WTC11 (cell line): ENCODE data around the gene PIAS2. TPM values are rescaled to one million over a fixed set of nuclear protein-coding genes. Genes with fewer than 3 reads are reported as not detected.

Experiments used
- ATAC-seq: fragments of 200-7000 bp; cut with Tn5 transposase; 2 replicates; pipeline ENCODE4 v1.10.0; 2021; ENCODE audit warnings: mild to moderate bottlenecking, moderate library complexity
- CTCF ChIA-PET: fragments of 300-600 bp; sonication (Branson Sonifier 250); formaldehyde crosslinking; loops from one replicate; lab custom pipeline; 2021; ENCODE audit warnings: antibody characterized with exemption; lab: Charles Lee
- POLR2A ChIA-PET: fragments of 350-600 bp; sonication (Branson Sonifier 250); formaldehyde crosslinking; loops from one replicate; lab custom pipeline; 2021; ENCODE audit warnings: antibody characterized with exemption; lab: Charles Lee
- DNase-seq: peaks from one replicate; pipeline ENCODE4 v3.0.0; 2021; ENCODE audit warnings: low spot score
- H3K27ac Mint-ChIP-seq: 2 replicates; pipeline ENCODE4 v1.8.0; 2021; ENCODE audit warnings: mixed read lengths
- H3K27me3 Mint-ChIP-seq: 2 replicates; pipeline ENCODE4 v1.8.0; 2021; ENCODE audit warnings: low read depth, mild to moderate bottlenecking, moderate library complexity, mixed read lengths
- H3K36me3 Mint-ChIP-seq: 2 replicates; pipeline ENCODE4 v1.8.0; 2021; ENCODE audit warnings: mixed read lengths
- H3K4me1 Mint-ChIP-seq: 2 replicates; pipeline ENCODE4 v1.8.0; 2022; ENCODE audit warnings: mixed read lengths
- H3K4me3 Mint-ChIP-seq: 2 replicates; pipeline ENCODE4 v1.8.0; 2021; ENCODE audit warnings: mild to moderate bottlenecking, moderate library complexity, mixed read lengths
- H3K9me3 Mint-ChIP-seq: 2 replicates; pipeline ENCODE4 v1.8.0; 2021; ENCODE audit warnings: mixed read lengths
- ETV6 ChIP-seq: sonication (generic); formaldehyde crosslinking; IDR thresholded peaks from 2 replicates; pipeline ENCODE4 v1.8.1; 2022; ENCODE audit warnings: mild to moderate bottlenecking, missing genetic modification reagents
- GABPB1 ChIP-seq: sonication (generic); formaldehyde crosslinking; IDR thresholded peaks from 2 replicates; pipeline ENCODE4 v1.8.1; 2023; ENCODE audit warnings: mild to moderate bottlenecking, missing genetic modification reagents
- JAZF1 ChIP-seq: fragments of 250-450 bp; sonication (Bioruptor Pico); IDR thresholded peaks from 2 replicates; pipeline ENCODE4 v1.9.0; 2021; ENCODE audit warnings: moderate library complexity, mild to moderate bottlenecking, inconsistent platforms
- RORB ChIP-seq: fragments of 250-450 bp; sonication (Bioruptor Pico); IDR thresholded peaks from 2 replicates; pipeline ENCODE4 v1.9.0; 2021; ENCODE audit warnings: mild to moderate bottlenecking
- ZNF219 ChIP-seq: sonication (generic); formaldehyde crosslinking; IDR thresholded peaks from 2 replicates; pipeline ENCODE4 v1.8.0; 2023; ENCODE audit warnings: missing genetic modification reagents, mild to moderate bottlenecking, borderline replicate concordance
- total RNA-seq: library from RNA; stranded (reverse); gene quantifications from 3 replicates; pipeline ENCODE4 v1.2.3, GENCODE V29; 2021
- TF ChIP-seq, protein P1 (sequence below): sonication (generic); formaldehyde crosslinking; IDR thresholded peaks from 2 replicates; pipeline ENCODE4 v1.8.1; 2023; ENCODE audit warnings: mild to moderate bottlenecking, missing genetic modification reagents
- TF ChIP-seq, protein P2 (sequence below): sonication (generic); formaldehyde crosslinking; IDR thresholded peaks from 2 replicates; pipeline ENCODE4 v1.8.1; 2023; ENCODE audit warnings: mild to moderate bottlenecking, missing genetic modification reagents, moderate library complexity
- TF ChIP-seq, protein P3 (sequence below): sonication (generic); formaldehyde crosslinking; conservative IDR thresholded peaks from 2 replicates; pipeline ENCODE4 v1.8.1; 2023; ENCODE audit warnings: mild to moderate bottlenecking, low read depth, missing genetic modification reagents, moderate library complexity
- TF ChIP-seq, protein P4 (sequence below): sonication (generic); formaldehyde crosslinking; IDR thresholded peaks from 2 replicates; pipeline ENCODE4 v1.8.1; 2023; ENCODE audit warnings: mild to moderate bottlenecking, missing genetic modification reagents
- TF ChIP-seq, protein P5 (sequence below): sonication (generic); formaldehyde crosslinking; IDR thresholded peaks from 2 replicates; pipeline ENCODE4 v1.8.0; 2022; ENCODE audit warnings: mild to moderate bottlenecking, missing genetic modification reagents
- TF ChIP-seq, protein P6 (sequence below): sonication (generic); formaldehyde crosslinking; IDR thresholded peaks from 2 replicates; pipeline ENCODE4 v1.8.0; 2023; ENCODE audit warnings: mild to moderate bottlenecking, missing genetic modification reagents

The PIAS2 gene
- total RNA-seq, 1 experiment from 2014 or later = 50.7 TPM

DNA sequence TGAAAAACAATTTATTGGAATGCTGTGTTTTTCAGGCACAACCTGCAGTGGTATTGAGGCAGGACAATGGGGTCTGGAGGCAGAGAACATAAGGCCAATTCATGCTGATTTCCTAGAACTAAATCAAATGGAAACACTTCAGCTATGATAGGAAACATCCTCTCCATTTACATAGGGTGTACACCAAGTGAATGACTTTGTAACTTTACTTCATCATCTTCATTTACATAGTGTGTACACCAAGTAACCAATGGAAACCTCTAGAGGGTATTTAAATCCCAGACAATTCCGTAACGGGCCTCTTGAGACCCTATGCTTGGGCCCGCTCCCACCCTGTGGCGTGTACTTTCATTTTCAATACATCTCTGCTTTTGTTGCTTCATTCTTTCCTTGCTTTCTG is 128.2 kb downstream of the PIAS2 start:
- DNase-seq = no peak
- Mint-ChIP-seq H3K4me1 (peaks cover 11% of the 10 kb centered on the region), H3K4me3 (no peak overlapping the region), H3K27me3 (no peaks in the 10 kb centered on the region), H3K9me3 (peaks cover 22% of the 10 kb centered on the region), H3K27ac (no peak overlapping the region), H3K36me3 (peaks cover 17% of the 10 kb centered on the region)
- ChIA-PET POLR2A (no interaction called here), CTCF (no interaction called here)
- TF ChIP-seq, protein P1, sequence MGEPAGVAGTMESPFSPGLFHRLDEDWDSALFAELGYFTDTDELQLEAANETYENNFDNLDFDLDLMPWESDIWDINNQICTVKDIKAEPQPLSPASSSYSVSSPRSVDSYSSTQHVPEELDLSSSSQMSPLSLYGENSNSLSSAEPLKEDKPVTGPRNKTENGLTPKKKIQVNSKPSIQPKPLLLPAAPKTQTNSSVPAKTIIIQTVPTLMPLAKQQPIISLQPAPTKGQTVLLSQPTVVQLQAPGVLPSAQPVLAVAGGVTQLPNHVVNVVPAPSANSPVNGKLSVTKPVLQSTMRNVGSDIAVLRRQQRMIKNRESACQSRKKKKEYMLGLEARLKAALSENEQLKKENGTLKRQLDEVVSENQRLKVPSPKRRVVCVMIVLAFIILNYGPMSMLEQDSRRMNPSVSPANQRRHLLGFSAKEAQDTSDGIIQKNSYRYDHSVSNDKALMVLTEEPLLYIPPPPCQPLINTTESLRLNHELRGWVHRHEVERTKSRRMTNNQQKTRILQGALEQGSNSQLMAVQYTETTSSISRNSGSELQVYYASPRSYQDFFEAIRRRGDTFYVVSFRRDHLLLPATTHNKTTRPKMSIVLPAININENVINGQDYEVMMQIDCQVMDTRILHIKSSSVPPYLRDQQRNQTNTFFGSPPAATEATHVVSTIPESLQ (CRISPR knock-in tag) = no peak
- TF ChIP-seq, protein P2, sequence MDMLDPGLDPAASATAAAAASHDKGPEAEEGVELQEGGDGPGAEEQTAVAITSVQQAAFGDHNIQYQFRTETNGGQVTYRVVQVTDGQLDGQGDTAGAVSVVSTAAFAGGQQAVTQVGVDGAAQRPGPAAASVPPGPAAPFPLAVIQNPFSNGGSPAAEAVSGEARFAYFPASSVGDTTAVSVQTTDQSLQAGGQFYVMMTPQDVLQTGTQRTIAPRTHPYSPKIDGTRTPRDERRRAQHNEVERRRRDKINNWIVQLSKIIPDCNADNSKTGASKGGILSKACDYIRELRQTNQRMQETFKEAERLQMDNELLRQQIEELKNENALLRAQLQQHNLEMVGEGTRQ (CRISPR knock-in tag) = no peak
- no peak for ATAC-seq

DNA sequence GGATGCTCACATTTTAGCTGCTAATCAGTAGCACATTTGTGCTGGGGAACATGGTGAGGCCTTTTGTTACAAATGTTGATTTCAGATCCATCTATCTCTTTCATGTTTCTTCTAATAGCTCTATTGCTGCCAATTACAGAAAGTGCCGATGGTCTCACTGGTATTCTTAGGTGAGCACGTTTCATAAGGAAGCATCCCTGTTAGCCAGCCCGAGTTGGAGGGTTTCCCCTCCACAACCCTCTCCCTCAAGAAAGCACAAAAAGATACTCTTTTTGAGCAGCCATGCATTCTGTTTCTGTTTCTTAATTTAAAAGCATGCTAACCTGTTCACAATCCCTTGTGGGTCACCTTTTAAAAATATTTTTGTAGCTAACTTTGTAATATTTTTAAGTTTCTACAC is 129.6 kb downstream of the PIAS2 start:
- ATAC-seq (no peak), DNase-seq (no peak)
- no peak overlapping the region for H3K27ac Mint-ChIP-seq
- H3K27me3 Mint-ChIP-seq = no peaks in the 10 kb centered on the region
- POLR2A ChIA-PET = no interaction called here
- CTCF ChIA-PET = no interaction called here
- no peak overlapping the region for H3K4me3 Mint-ChIP-seq
- peaks cover 28% of the 10 kb centered on the region for H3K9me3 Mint-ChIP-seq
- H3K4me1 Mint-ChIP-seq = 0 out of 2 replicates have a peak, but pooled peaks cover 3% of the 10 kb centered on the region
- TF ChIP-seq GABPB1 (no peak), ETV6 (CRISPR knock-in tag) (no peak), ZNF219 (CRISPR knock-in tag) (no peak), RORB (CRISPR knock-in tag) (no peak), JAZF1 (CRISPR knock-in tag) (no peak)
- TF ChIP-seq, protein P3, sequence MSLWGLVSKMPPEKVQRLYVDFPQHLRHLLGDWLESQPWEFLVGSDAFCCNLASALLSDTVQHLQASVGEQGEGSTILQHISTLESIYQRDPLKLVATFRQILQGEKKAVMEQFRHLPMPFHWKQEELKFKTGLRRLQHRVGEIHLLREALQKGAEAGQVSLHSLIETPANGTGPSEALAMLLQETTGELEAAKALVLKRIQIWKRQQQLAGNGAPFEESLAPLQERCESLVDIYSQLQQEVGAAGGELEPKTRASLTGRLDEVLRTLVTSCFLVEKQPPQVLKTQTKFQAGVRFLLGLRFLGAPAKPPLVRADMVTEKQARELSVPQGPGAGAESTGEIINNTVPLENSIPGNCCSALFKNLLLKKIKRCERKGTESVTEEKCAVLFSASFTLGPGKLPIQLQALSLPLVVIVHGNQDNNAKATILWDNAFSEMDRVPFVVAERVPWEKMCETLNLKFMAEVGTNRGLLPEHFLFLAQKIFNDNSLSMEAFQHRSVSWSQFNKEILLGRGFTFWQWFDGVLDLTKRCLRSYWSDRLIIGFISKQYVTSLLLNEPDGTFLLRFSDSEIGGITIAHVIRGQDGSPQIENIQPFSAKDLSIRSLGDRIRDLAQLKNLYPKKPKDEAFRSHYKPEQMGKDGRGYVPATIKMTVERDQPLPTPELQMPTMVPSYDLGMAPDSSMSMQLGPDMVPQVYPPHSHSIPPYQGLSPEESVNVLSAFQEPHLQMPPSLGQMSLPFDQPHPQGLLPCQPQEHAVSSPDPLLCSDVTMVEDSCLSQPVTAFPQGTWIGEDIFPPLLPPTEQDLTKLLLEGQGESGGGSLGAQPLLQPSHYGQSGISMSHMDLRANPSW (CRISPR knock-in tag) = no peak
- TF ChIP-seq, protein P4, sequence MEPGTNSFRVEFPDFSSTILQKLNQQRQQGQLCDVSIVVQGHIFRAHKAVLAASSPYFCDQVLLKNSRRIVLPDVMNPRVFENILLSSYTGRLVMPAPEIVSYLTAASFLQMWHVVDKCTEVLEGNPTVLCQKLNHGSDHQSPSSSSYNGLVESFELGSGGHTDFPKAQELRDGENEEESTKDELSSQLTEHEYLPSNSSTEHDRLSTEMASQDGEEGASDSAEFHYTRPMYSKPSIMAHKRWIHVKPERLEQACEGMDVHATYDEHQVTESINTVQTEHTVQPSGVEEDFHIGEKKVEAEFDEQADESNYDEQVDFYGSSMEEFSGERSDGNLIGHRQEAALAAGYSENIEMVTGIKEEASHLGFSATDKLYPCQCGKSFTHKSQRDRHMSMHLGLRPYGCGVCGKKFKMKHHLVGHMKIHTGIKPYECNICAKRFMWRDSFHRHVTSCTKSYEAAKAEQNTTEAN (CRISPR knock-in tag) = no peak
- H3K36me3 Mint-ChIP-seq = peaks cover 17% of the 10 kb centered on the region

DNA sequence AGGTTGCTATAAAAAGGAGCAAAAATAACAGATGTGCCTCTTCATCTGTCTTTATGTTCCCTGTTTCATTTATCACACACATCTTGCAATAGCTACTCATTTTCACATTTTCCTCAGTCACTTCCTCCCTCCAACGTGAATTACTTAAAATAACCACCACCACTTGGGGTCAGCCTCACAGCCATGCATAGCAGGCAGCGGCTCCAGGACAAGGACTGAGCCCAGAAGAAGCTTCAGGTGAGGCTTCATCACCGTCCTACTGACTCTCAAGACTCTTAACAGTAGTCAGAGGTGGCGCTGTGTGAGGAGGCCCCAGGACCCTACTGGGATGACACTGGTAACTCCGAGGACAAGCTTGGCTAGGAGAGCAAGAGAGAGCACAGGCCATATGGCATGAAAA is 144.9 kb downstream of the PIAS2 start:
- no peak for DNase-seq
- Mint-ChIP-seq H3K9me3 (peaks cover 5% of the 10 kb centered on the region), H3K4me3 (no peak overlapping the region)
- TF ChIP-seq, protein P5, sequence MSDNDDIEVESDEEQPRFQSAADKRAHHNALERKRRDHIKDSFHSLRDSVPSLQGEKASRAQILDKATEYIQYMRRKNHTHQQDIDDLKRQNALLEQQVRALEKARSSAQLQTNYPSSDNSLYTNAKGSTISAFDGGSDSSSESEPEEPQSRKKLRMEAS (CRISPR knock-in tag) = no peak
- TF ChIP-seq, protein P6, sequence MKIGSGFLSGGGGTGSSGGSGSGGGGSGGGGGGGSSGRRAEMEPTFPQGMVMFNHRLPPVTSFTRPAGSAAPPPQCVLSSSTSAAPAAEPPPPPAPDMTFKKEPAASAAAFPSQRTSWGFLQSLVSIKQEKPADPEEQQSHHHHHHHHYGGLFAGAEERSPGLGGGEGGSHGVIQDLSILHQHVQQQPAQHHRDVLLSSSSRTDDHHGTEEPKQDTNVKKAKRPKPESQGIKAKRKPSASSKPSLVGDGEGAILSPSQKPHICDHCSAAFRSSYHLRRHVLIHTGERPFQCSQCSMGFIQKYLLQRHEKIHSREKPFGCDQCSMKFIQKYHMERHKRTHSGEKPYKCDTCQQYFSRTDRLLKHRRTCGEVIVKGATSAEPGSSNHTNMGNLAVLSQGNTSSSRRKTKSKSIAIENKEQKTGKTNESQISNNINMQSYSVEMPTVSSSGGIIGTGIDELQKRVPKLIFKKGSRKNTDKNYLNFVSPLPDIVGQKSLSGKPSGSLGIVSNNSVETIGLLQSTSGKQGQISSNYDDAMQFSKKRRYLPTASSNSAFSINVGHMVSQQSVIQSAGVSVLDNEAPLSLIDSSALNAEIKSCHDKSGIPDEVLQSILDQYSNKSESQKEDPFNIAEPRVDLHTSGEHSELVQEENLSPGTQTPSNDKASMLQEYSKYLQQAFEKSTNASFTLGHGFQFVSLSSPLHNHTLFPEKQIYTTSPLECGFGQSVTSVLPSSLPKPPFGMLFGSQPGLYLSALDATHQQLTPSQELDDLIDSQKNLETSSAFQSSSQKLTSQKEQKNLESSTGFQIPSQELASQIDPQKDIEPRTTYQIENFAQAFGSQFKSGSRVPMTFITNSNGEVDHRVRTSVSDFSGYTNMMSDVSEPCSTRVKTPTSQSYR (CRISPR knock-in tag) = no peak
- TF ChIP-seq, all 79 proteins: peak for 0
- ChIA-PET CTCF (interaction anchor here (1.4 to 4.7 kb wide), 4 partner anchors 16 to 114 kb away, joined by 3 to 23 read pairs (median 10); partner anchors contain the start of genes LOXHD1 and ST8SIA5), POLR2A (interaction anchor here (1.1 kb wide), 1 partner anchor 10 kb away, joined by 3 read pairs; no protein-coding TSS in a partner anchor)
- Mint-ChIP-seq H3K4me1 (peaks cover 42% of the 10 kb centered on the region), H3K27me3 (peaks cover 3% of the 10 kb centered on the region; the same call in 1 of the 2 replicates), H3K36me3 (no peaks in the 10 kb centered on the region), H3K27ac (no peak overlapping the region)
- peak; percentile 77 for ATAC-seq
